Measurements from ENCODE around the gene ZNF488. TPM values are rescaled to one million over a fixed set of nuclear protein-coding genes. Genes with fewer than 3 reads are reported as not detected.
"Not testable (repeated sequence)": the region's sequence is repeated elsewhere in the genome, so short reads cannot be mapped to it uniquely, and the experiment has no call there.

ZNF488 gene
- total RNA-seq, 4 donors from 2014 or later: 1.0 to 3.9 (median 2.3) TPM

DNA sequence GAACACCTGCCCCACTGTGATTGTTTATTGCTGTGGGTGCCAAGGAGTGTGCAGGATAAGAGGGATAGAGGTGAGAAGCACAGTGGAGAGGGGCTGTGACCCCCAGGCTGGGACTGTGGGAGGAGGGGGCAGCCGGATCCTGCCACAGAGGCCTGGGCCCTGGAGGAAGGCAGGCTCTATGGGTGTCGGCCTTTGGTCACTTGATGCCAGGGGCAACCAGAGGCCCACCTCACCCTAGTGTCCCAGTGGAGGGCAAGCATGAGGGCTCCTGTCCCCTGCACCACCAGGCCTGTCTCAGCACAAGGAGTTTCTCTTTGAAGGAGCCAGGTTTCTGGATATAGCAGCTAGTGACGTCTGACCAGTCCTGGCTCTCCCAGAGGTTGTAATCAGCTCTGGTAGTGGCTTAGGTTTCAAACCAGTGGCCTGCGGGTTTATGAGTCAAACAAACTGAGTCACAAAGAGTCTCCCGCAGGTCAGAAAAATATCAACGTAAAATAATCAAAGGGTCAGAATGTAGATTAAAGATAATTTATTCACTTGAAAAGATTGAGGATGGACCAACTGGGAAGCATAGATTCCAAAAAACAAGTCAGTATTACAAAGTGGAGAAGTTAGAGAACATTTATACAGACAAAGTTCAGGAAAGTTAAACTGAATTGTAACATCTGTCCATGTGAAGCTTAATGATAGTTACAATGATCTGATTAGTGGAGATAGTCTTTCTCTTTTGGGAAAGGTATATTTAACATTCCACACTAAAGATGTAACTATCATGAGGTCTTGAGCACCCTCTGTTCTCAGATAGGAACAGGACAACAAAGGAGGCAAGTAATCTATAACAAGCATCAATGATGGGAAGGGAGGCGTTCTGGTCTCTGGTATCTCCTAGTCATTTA is 37.2 kb upstream of the ZNF488 start:
- no peak overlapping the region for H3K27ac ChIP-seq
- TF ChIP-seq POLR2AphosphoS5 (IDR thresholded peaks at IDR 0.05) (no peak), POLR2A (IDR thresholded peaks at IDR 0.05) (no peak), EP300 (IDR thresholded peaks at IDR 0.05) (no peak)
- TF ChIP-seq, protein P1, sequence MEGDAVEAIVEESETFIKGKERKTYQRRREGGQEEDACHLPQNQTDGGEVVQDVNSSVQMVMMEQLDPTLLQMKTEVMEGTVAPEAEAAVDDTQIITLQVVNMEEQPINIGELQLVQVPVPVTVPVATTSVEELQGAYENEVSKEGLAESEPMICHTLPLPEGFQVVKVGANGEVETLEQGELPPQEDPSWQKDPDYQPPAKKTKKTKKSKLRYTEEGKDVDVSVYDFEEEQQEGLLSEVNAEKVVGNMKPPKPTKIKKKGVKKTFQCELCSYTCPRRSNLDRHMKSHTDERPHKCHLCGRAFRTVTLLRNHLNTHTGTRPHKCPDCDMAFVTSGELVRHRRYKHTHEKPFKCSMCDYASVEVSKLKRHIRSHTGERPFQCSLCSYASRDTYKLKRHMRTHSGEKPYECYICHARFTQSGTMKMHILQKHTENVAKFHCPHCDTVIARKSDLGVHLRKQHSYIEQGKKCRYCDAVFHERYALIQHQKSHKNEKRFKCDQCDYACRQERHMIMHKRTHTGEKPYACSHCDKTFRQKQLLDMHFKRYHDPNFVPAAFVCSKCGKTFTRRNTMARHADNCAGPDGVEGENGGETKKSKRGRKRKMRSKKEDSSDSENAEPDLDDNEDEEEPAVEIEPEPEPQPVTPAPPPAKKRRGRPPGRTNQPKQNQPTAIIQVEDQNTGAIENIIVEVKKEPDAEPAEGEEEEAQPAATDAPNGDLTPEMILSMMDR (IDR thresholded peaks at IDR 0.05): no peak
- no peaks in the 10 kb centered on the region for H3K4me1 ChIP-seq
- 85% methylated on average over 5 of the region's 7 CpGs for WGBS
- H3K27me3 ChIP-seq: no peaks in the 10 kb centered on the region
- no peaks in the 10 kb centered on the region for H3K9me3 ChIP-seq
- no peak overlapping the region for H3K4me3 ChIP-seq
- no peaks in the 10 kb centered on the region for H3K36me3 ChIP-seq
- no peak for DNase-seq (ENCODE audit: low spot score in 2 of 2)

DNA sequence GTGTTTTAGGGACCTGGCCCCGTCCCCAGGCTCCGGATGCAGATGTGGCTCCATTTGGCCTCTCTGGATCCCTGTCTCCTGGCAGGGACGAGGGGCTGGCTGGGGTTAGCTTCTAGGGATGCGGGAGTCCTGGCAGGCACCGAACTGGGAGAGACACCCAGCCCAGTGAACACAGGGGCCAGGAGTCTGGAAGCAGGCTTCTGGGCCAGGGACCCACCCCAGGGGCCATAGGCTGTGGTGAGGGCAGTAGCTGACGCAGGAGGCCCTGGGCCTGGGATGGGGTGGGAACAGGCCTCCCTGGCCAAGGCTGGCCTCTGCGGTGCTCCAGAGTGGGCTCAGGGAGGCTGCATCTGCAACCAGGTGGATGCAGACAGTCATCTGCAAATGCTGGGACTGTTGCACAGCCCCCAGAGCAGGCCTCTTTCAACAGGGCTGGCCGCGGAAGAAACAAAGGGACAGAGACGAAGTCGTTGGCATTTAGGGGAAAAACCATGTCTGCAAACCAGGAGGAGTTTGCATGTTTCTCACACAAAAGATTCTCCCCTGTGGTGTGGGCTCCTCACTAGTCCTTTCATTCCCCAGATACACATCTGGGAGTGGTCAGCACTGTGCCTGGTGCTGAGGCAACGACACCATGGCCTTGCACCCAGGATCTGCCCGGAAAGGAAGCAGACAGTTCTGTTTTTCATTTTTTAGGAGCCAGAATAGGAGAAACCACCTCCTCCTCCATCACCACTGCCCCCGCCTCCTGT is 36.4 kb upstream of the ZNF488 start:
- Histone ChIP-seq H3K9me3 (no peaks in the 10 kb centered on the region), H3K4me1 (no peaks in the 10 kb centered on the region), H3K27me3 (no peaks in the 10 kb centered on the region), H3K36me3 (no peaks in the 10 kb centered on the region), H3K27ac (no peak overlapping the region), H3K4me3 (no peak overlapping the region)
- TF ChIP-seq EP300 (IDR thresholded peaks at IDR 0.05) (no peak), POLR2AphosphoS5 (IDR thresholded peaks at IDR 0.05) (no peak), POLR2A (IDR thresholded peaks at IDR 0.05) (no peak)
- TF ChIP-seq, protein P1 (IDR thresholded peaks at IDR 0.05): no peak
- DNase-seq (ENCODE audit: low spot score in 2 of 2): no peak
- WGBS: 87% methylated on average over 7 of the region's 14 CpGs

DNA sequence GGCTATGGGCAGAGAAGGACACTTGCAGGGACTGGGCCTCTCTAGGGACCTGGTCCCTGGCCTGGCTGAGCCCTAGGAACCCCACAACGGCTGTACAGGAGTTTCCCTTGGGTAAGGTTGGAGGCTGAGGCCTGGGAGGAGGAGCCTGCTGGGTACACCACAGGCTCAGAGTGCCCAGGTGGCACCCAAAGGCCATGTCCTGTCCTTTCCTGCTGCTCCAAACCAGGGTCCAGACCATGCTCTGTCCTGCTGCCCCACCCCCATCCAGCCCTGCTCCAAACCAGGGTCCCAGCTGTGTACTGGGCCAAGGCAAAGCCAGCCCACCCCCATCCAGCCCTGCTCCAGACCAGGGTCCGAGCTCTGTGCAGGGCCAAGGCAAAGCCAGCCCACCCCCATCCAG is 35.3 kb upstream of the ZNF488 start:
- 92% methylated on average over 2 of the region's 2 CpGs for WGBS
- DNase-seq (ENCODE audit: low spot score in 2 of 2): no peak
- H3K4me1 ChIP-seq: no peaks in the 10 kb centered on the region
- TF ChIP-seq, protein P1 (IDR thresholded peaks at IDR 0.05): no peak
- TF ChIP-seq POLR2AphosphoS5 (IDR thresholded peaks at IDR 0.05) (no peak), EP300 (IDR thresholded peaks at IDR 0.05) (no peak), POLR2A (IDR thresholded peaks at IDR 0.05) (no peak)
- no peak overlapping the region for H3K27ac ChIP-seq
- no peaks in the 10 kb centered on the region for H3K36me3 ChIP-seq
- H3K27me3 ChIP-seq: no peaks in the 10 kb centered on the region
- no peaks in the 10 kb centered on the region for H3K9me3 ChIP-seq
- no peak overlapping the region for H3K4me3 ChIP-seq

DNA sequence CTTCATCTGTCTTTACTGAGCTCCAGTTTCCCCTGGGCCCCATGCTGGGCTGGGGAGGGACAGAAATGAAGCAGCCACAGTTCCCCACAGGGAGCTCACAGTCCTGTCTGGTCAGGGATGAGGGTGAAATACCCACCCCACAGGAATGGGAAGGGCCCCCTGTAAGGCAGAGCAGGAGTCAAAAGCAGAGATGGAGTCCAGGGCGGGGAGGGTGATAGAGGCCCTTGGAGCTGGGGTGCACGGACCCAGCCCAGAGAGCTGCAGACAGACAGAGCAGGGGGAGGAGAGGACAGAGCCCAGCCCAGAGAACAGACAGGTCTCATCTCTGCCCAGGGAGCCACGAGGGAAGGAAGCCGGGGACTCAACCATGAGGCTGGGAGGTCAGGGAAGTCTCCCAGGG is 34.9 kb upstream of the ZNF488 start:
- no peak for TF ChIP-seq POLR2A (IDR thresholded peaks at IDR 0.05)
- TF ChIP-seq POLR2AphosphoS5 (IDR thresholded peaks at IDR 0.05): no peak
- no peak for TF ChIP-seq EP300 (IDR thresholded peaks at IDR 0.05)
- TF ChIP-seq, protein P1 (IDR thresholded peaks at IDR 0.05): no peak
- H3K27me3 ChIP-seq: no peaks in the 10 kb centered on the region
- no peak for DNase-seq (ENCODE audit: low spot score in 2 of 2)

DNA sequence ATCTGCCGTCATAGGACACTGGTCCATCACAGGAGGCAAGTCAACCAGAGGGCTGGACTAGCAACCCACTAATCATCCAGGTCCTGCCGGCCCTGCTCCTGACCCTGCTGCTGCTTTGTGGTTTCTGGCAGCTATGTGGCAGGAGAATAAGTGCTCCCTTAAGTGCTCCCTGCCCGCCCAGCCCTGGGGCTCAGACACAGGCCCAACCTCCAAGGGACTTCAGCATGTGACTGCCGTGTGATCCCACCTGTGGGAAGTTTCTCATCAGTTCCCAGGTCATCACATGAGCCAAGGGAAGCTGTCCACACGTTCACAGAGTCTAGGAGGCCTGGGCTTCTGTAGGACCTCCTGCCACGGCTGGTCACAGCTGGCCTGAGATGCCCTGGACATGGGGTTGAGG is 34.2 kb upstream of the ZNF488 start:
- no peaks in the 10 kb centered on the region for H3K36me3 ChIP-seq
- 94% methylated on average over 4 of the region's 6 CpGs for WGBS
- DNase-seq (ENCODE audit: low spot score in 2 of 2): no peak
- no peaks in the 10 kb centered on the region for H3K9me3 ChIP-seq
- H3K27me3 ChIP-seq: no peaks in the 10 kb centered on the region
- TF ChIP-seq POLR2AphosphoS5 (IDR thresholded peaks at IDR 0.05) (no peak), POLR2A (IDR thresholded peaks at IDR 0.05) (no peak)
- no peak overlapping the region for H3K27ac ChIP-seq
- H3K4me1 ChIP-seq: no peaks in the 10 kb centered on the region
- H3K4me3 ChIP-seq: no peak overlapping the region

More for the DNA sequence above, 34.9 kb upstream of the ZNF488 start:
- Histone ChIP-seq H3K27ac (no peak overlapping the region), H3K9me3 (no peaks in the 10 kb centered on the region), H3K36me3 (no peaks in the 10 kb centered on the region), H3K4me1 (no peaks in the 10 kb centered on the region), H3K4me3 (no peak overlapping the region)
- WGBS: 86% methylated on average over 4 of the region's 4 CpGs

DNA sequence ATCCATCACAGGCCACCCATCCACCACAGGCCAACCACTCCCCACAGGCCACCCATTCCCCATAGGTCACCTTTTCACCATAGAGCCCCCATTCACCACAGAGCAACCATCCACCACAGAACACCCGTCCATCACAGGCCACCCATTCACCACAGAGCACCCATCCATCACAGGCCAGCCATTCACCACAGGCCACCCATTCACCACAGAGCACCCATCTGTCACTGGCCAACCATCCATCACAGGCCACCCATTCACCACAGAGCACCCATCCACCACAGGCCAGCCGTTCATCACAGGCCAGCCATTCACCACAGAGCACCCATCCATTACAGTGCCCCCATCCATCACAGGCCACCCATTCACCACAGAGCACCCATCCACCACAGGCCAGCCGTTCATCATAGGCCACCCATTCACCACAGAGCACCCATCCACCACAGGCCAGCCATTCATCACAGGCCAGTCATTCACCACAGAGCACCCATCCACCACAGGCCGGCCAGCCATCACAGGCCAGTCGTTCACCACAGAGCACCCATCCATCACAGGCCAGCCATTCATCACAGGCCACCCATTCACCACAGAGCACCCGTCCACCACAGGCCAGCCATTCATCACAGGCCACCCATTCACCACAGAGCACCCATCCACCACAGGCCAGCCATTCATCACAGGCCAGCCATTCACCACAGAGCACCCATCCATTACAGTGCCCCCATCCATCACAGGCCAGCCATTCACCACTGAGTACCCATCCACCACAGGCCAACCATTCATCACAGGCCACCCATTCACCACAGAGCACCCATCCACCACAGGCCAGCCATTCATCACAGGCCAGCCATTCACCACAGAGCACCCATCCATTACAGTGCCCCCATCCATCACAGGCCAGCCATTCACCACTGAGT is 32.5 kb upstream of the ZNF488 start:
- not testable (repeated sequence) for H3K27me3 ChIP-seq; H3K36me3 ChIP-seq; H3K27ac ChIP-seq; DNase-seq (ENCODE audit: low spot score in 2 of 2); H3K4me3 ChIP-seq; H3K9me3 ChIP-seq; H3K4me1 ChIP-seq
- WGBS: 84% methylated on average over 6 of the region's 6 CpGs

Measured in suprapubic skin (tissue), 4 donors.